Glomerular endothelial cell (primary cell): Measurements from ENCODE around the gene KIAA1958. TPM values are rescaled to one million over a fixed set of nuclear protein-coding genes. Genes with fewer than 3 reads are reported as not detected.
A peak's percentile ranks its signal among the peaks of the same experiment; 100 is the strongest.

Source experiments
- DNase-seq: peaks from one replicate; pipeline ENCODE4 v3.0.0-alpha.2; 2011; ENCODE audit warnings: low read depth, low spot score; ENCODE audit errors: extremely low read depth
- total RNA-seq: library from RNA; depleted of rRNA; stranded (reverse); fragments of >200 nt; gene quantifications from 2 replicates; pipeline ENCODE4 v1.2.3, GENCODE V29; 2015

The KIAA1958 gene
- total RNA-seq, 1 donor from 2014 or later: 2.6 TPM

DNA sequence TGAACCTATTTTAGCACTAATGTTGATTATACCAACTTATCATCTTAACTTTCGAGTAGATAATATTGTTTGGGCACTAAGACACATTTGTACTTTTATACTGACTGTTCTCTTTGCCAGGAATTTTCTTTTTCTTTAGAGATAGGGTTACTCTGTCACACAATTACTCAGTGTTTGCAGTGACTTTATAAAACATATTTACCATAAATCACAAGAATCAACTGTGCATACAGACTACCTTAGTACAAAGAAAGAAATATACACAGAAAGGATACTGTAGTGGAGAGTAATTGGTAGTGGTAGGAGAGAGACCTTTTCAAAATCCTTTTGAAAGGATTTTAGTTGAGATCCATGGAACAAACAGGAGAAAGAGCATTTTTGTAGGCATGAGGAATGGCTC lies 40.3 kb downstream of the KIAA1958 start:
- DNase-seq: no peak

DNA sequence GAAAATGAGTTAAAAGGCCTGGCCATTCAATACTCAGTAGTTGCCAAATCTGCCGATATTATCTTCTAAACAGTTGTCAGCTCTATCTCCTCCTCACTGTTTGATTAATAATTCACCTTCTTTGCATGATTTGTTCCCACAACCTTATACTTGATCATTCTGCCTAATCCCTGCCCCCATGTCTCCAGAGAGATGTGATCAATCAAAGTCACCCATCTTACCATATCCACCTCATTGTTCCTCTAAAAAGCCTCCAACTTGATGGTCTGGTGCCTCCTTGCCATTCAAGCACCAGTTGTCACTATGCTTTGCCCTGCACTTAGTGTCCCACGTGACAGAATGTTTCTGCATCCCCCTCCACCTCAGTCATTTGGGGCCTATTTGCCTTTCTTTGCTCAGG lies 41.3 kb downstream of the KIAA1958 start:
- no peak for DNase-seq

GRCh38 chr9:112529316-112529715 lies 42.7 kb downstream of the KIAA1958 start:
- no peak for DNase-seq

DNA sequence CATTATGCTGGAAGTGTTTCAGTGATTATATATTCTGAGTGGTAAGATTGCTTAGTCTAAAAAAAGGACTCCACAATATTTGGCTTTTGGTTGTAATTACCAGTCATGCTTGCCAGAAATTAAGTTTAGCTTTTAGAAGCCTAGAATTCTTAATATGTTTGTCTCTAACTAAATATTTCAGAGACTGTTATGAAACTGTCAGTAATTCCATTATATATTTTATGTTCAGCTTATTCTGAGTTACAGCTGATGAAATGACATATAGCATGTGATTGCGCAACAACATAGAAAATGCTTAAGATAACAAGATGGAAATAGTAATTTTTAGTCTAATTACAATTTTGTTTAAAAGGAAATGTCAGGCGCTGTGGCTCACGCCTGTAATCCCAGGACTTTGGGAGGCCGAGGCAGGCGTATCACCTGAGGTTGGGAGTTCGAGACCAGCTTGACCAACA lies 44.2 kb downstream of the KIAA1958 start:
- no peak for DNase-seq

GRCh38 chr9:112531666-112532282 lies 45.1 kb downstream of the KIAA1958 start:
- DNase-seq: no peak

DNA sequence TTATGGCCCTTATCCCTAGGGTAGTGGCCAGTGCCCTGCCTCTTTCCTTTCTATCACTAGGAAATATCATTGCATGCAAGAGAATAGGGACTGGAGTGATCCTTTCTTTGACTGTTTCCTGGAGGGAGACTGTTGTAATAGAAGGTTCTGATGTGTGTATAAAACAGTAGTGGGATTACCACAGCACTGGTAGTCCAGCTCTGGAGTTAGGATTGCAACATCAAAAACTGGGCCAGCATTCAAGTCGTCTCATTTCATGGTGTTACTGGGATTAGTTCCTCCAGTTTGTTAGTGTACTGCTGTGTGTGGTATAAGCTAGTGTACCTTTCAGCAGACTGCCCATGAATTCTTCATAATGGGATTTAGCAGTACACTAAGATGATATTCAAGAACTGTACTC lies 45.8 kb downstream of the KIAA1958 start:
- DNase-seq: no peak

DNA sequence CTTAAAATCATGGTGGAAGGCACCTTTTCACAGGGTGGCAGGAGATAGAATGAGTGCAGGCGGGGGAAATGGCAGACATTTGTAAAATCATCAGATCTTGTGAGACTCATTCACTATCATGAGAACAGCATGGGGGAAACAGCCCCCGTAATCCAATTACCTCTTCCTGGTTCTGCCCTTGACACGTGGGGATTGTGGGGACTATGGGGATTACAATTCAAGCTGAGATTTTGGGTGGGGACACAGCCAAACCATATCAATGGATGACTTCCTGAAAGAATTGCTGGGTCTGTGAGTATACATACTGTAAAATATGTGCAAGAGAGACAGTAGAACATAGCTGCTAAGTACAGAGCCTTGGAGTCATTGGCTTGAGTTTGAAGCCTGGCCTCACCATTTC lies 47.0 kb downstream of the KIAA1958 start:
- DNase-seq: no peak

GRCh38 chr9:112535301-112535700 lies 48.7 kb downstream of the KIAA1958 start:
- DNase-seq: peak; percentile 12

- DNase-seq: peak; percentile 16
Observed at GRCh38 chr9:112535811-112536210, 49.2 kb downstream of the KIAA1958 start.

- no peak for DNase-seq
Observed at GRCh38 chr9:112537561-112537960, 50.9 kb downstream of the KIAA1958 start.

GRCh38 chr9:112540800-112541199 lies 54.2 kb downstream of the KIAA1958 start:
- DNase-seq: no peak

- DNase-seq: no peak
Observed at GRCh38 chr9:112541685-112542084, 55.1 kb downstream of the KIAA1958 start.

- no peak for DNase-seq
Observed at GRCh38 chr9:112542593-112543292, 56.1 kb downstream of the KIAA1958 start.

- no peak for DNase-seq
Observed at GRCh38 chr9:112544477-112544876, 57.9 kb downstream of the KIAA1958 start.

DNA sequence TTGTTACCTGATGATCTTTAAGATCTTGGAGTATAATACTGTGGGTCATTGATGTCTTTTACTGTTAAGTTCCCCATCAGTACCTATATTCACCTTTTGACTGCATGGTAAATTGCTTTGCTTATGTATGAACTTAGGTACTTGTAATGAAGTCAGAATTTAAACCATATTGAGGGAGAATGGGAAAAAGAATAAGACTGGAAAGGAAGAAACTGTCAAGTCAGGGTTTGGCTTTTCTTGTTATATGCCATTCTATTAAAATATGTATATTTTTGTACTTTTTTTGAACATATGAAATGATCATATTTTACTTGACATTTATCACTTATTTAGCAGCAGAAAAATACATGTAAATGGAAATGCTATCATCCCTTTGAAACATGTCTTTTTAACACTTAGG lies 58.6 kb downstream of the KIAA1958 start:
- DNase-seq: no peak

GRCh38 chr9:112546149-112547012 lies 59.8 kb downstream of the KIAA1958 start:
- DNase-seq: no peak

- no peak for DNase-seq
Observed at GRCh38 chr9:112548051-112548440, 61.4 kb downstream of the KIAA1958 start.

DNA sequence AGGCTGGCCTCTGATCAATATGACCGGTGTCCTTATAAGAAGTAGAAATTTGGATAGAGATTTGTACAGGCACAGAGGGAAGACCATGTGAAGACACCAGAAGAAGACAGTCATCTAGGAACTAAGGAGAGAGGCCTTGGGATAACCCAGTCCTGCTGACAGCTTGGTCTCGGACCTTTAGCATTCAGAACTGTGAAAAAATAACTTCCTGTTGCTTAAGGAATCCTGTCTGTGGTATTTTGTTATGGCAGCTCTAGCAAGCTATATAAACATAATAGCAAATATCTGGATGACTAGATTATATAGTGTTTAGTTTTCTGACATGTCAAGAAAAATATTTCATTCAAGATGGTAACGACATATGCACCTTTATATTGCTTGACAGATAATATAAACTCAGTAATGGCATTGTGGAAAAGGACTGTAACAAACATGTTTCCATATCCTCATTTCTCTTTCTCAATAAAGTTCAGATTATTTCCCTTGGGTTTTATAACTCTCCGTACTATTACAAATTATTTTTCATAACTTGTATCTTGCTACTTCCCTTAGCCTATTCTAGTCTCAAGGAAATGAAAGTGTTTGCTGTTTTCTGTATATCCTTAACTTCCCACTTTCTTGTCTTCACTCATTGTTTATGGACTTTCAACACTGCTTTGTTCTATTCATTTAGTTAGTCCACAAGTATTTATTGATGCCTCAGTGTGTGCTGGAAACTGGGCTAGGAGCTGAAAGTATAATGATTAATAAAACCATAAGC lies 62.4 kb downstream of the KIAA1958 start:
- DNase-seq: no peak

DNA sequence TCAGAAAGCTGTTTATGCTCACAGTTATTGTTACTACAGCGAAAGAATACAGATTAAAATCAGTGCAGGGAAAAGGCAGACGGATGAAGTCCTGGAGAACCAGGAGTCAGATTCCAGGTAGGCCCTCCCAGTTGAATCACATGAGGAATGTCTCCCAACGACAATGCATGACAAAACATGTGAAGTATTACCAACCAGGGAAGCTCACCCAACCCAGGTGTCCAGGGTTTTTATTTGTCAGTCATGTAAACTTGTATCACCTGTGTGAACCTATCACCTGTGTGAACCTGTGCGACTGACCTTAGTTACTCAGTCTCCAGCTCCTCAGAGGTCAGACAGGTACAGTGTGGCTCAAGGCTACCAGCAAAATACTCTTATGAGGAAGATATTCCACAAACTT lies 63.9 kb downstream of the KIAA1958 start:
- no peak for DNase-seq

DNA sequence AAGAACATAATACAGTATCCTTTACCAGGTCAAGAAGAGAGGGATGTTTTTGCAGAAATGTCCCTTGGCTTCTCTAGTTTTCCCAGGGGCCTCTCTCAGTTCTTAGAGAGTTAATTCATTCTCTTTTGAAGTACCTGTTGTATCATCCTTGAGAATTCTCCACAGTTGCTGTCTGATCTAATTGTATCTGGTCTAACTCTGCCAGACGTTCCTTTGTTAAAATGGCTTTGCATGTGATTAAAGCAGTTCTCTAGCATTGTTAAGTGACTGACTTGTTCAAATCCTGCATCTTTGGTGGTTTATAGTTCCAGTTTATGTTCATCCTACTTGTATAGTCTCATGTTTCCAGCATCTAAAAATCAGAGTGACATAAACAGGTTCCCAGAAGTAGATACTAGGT lies 65.0 kb downstream of the KIAA1958 start:
- DNase-seq: no peak
